ENCODE data around the gene VHLL.

VHLL gene

GRCh38 chr1:156251527-156251926, 47.6 kb downstream of the VHLL start:
- no peak overlapping the region for H3K27ac ChIP-seq (replicated peaks; ENCODE audit: low read length)
- H3K4ac ChIP-seq (ENCODE audit: low read length) = no peak overlapping the region
- no peaks in the 10 kb centered on the region for H3K27me3 ChIP-seq (ENCODE audit: control insufficient read depth in 3 of 3, insufficient read depth in 3 of 3, low read depth in 1 of 3, low read length in 3 of 3)
- H3K4me1 ChIP-seq (ENCODE audit: control insufficient read depth in 2 of 2, insufficient read depth in 1 of 2, low read depth in 1 of 2, low read length in 2 of 2) = peaks cover 2 to 16% of the 10 kb centered on the region in 2 donors
- H3K18ac ChIP-seq (ENCODE audit: low read length) = no peak overlapping the region
- H3K79me1 ChIP-seq (ENCODE audit: low read depth, low read length) = no peaks in the 10 kb centered on the region
- H2BK12ac ChIP-seq (ENCODE audit: low read length) = no peak overlapping the region
- peak overlapping the region; percentile 2 for H2BK5ac ChIP-seq (ENCODE audit: low read length)
- no peak overlapping the region for H4K91ac ChIP-seq (ENCODE audit: low read depth, low read length, poor library complexity)
- H3K14ac ChIP-seq (ENCODE audit: low read length) = no peak overlapping the region
- no peak overlapping the region for H3K4me3 ChIP-seq (ENCODE audit: low read length in 2 of 2)
- H3K4me2 ChIP-seq (ENCODE audit: insufficient read depth, low read length, poor library complexity, severe bottlenecking) = no peak overlapping the region
- H3K36me3 ChIP-seq (replicated peaks in 1 of 2; ENCODE audit: control insufficient read depth in 2 of 2, insufficient read depth in 2 of 2, low read length in 2 of 2) = peaks cover 45 to 72% of the 10 kb centered on the region in 2 donors
- no peak overlapping the region for H2AFZ ChIP-seq (ENCODE audit: low read length)
- no peak overlapping the region for H3K23ac ChIP-seq (ENCODE audit: low read depth, low read length, poor library complexity)
- H4K8ac ChIP-seq (ENCODE audit: low read depth, low read length) = no peak overlapping the region
- H2AK5ac ChIP-seq (ENCODE audit: low read depth, low read length) = no peak overlapping the region
- no peak overlapping the region for H3K9ac ChIP-seq (ENCODE audit: low read depth, low read length, poor library complexity)
- H2BK120ac ChIP-seq (ENCODE audit: low read depth, low read length) = no peak overlapping the region
- no peaks in the 10 kb centered on the region for H3K9me3 ChIP-seq (replicated peaks in 1 of 2; ENCODE audit: control insufficient read depth in 2 of 2, insufficient read depth in 1 of 2, low read depth in 1 of 2, low read length in 2 of 2)
- no peak for DNase-seq (ENCODE audit: low spot score)
- WGBS, 2 donors (ENCODE audit: extremely low coverage in 2 of 2, insufficient read length in 2 of 2, insufficient replicate concordance in 1 of 2) = no CpG with 5 or more reads among the region's 3 CpGs
- H2BK15ac ChIP-seq (ENCODE audit: low read length) = no peak overlapping the region

DNA sequence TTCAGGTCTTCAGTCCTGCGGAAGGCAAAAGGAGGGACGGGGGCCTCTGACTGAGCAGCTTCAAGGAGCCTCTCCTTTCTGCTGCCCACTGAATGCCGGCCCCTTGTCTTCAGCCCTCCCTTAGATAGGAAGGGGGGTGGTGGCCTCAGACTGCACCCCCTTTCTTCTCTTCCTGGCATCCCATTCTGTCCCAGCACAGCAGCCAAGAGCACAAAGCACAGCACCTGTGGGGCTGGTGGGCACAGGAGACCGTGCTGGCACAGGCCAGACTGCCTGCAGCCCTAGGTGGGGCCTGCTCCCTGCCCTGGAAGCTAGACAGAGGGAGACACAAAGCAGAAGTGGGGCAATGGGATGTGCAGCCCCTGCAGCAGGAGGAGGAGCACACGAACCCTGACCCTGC, 49.5 kb downstream of the VHLL start:
- WGBS, 2 donors (ENCODE audit: extremely low coverage in 2 of 2, insufficient read length in 2 of 2, insufficient replicate concordance in 1 of 2) = no CpG with 5 or more reads among the region's 5 CpGs
- Histone ChIP-seq H3K4me1 (ENCODE audit: control insufficient read depth in 2 of 2, insufficient read depth in 1 of 2, low read depth in 1 of 2, low read length in 2 of 2) (peaks cover 2 to 17% of the 10 kb centered on the region in 2 donors), H3K27me3 (ENCODE audit: control insufficient read depth in 3 of 3, insufficient read depth in 3 of 3, low read depth in 1 of 3, low read length in 3 of 3) (no peaks in the 10 kb centered on the region), H3K36me3 (replicated peaks in 1 of 2; ENCODE audit: control insufficient read depth in 2 of 2, insufficient read depth in 2 of 2, low read length in 2 of 2) (peaks cover 42 to 60% of the 10 kb centered on the region in 2 donors), H3K9ac (ENCODE audit: low read depth, low read length, poor library complexity) (peak overlapping the region; percentile 25), H2BK5ac (ENCODE audit: low read length) (peak overlapping the region; percentile 57), H3K4me3 (ENCODE audit: low read length in 2 of 2) (no peak overlapping the region), H2BK12ac (ENCODE audit: low read length) (no peak overlapping the region), H2AK5ac (ENCODE audit: low read depth, low read length) (no peak overlapping the region), H3K9me3 (replicated peaks in 1 of 2; ENCODE audit: control insufficient read depth in 2 of 2, insufficient read depth in 1 of 2, low read depth in 1 of 2, low read length in 2 of 2) (no peaks in the 10 kb centered on the region), H3K18ac (ENCODE audit: low read length) (no peak overlapping the region), H4K8ac (ENCODE audit: low read depth, low read length) (no peak overlapping the region), H3K23ac (ENCODE audit: low read depth, low read length, poor library complexity) (peak overlapping the region; percentile 92), H3K4me2 (ENCODE audit: insufficient read depth, low read length, poor library complexity, severe bottlenecking) (no peak overlapping the region), H3K79me1 (ENCODE audit: low read depth, low read length) (peaks cover 3% of the 10 kb centered on the region), H3K27ac (replicated peaks; ENCODE audit: low read length) (peak overlapping the region; percentile 57), H2BK15ac (ENCODE audit: low read length) (no peak overlapping the region), H2AFZ (ENCODE audit: low read length) (no peak overlapping the region), H2BK120ac (ENCODE audit: low read depth, low read length) (no peak overlapping the region), H3K14ac (ENCODE audit: low read length) (no peak overlapping the region), H3K4ac (ENCODE audit: low read length) (no peak overlapping the region), H4K91ac (ENCODE audit: low read depth, low read length, poor library complexity) (no peak overlapping the region)
- no peak for DNase-seq (ENCODE audit: low spot score)
